ENCODE results near the gene CIZ1. TPM values are rescaled to one million over a fixed set of nuclear protein-coding genes. Genes with fewer than 3 reads are reported as not detected.

The CIZ1 gene
- total and polyA plus RNA-seq, 2 of the 13 experiments (the other 11 are each of a cell fraction or from before 2014, with no cell fraction given): 30.6 to 50.3 TPM

DNA sequence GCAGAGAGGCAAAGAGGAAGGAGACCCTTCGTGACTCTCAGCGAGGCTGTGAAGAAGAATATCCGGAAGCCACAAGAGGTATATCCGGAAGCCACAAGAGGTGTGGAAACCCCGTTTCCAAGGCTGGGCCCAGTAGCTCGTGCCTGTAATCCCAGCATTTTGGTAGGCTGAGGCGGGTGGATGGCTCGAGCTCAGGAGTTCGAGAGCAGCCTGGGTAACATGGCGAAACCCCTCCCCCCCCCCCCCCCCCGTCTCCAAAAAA, 31.9 kb downstream of the CIZ1 start (continued):
- TF ChIP-seq DPF2 (CRISPR knock-in tag; IDR thresholded peaks at IDR 0.05; ENCODE audit: borderline replicate concordance, low read depth): no peak
- no peak for TF ChIP-seq MYPOP (CRISPR knock-in tag; IDR thresholded peaks at IDR 0.05)
- no peak for TF ChIP-seq RBM39 (IDR thresholded peaks at IDR 0.05; ENCODE audit: low read depth, low read length, poor library complexity, severe bottlenecking)
- TF ChIP-seq MAX (IDR thresholded peaks at IDR 0.05): peak; percentile 62
- no peak; the same call in 1 of the 2 replicates for TF ChIP-seq ZNF160 (CRISPR knock-in tag; IDR thresholded peaks at IDR 0.05)
- no peak for TF ChIP-seq ZNF121 (CRISPR knock-in tag; IDR thresholded peaks at IDR 0.05)
- TF ChIP-seq ETV6 (CRISPR knock-in tag; conservative IDR thresholded peaks at IDR 0.05): no peak
- no peak for TF ChIP-seq ZZZ3 (CRISPR knock-in tag; IDR thresholded peaks at IDR 0.05; ENCODE audit: borderline replicate concordance)
- TF ChIP-seq MAZ (IDR thresholded peaks at IDR 0.05; ENCODE audit: borderline replicate concordance, low read depth, low read length): 0 out of 2 replicates have a peak, but pooled peaks have one; percentile 1
- no peak for TF ChIP-seq MAZ (CRISPR knock-in tag; IDR thresholded peaks at IDR 0.05; ENCODE audit: low read depth)
- no peak for TF ChIP-seq SNAPC4 (CRISPR knock-in tag; IDR thresholded peaks at IDR 0.05)
- TF ChIP-seq BRD4 (CRISPR knock-in tag; IDR thresholded peaks at IDR 0.05): no peak
- peak; percentile 76; the same call in 1 of the 2 replicates for TF ChIP-seq ZC3H13 (CRISPR knock-in tag; IDR thresholded peaks at IDR 0.05)
- TF ChIP-seq, protein P1, sequence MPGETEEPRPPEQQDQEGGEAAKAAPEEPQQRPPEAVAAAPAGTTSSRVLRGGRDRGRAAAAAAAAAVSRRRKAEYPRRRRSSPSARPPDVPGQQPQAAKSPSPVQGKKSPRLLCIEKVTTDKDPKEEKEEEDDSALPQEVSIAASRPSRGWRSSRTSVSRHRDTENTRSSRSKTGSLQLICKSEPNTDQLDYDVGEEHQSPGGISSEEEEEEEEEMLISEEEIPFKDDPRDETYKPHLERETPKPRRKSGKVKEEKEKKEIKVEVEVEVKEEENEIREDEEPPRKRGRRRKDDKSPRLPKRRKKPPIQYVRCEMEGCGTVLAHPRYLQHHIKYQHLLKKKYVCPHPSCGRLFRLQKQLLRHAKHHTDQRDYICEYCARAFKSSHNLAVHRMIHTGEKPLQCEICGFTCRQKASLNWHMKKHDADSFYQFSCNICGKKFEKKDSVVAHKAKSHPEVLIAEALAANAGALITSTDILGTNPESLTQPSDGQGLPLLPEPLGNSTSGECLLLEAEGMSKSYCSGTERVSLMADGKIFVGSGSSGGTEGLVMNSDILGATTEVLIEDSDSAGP (CRISPR knock-in tag; IDR thresholded peaks at IDR 0.05; ENCODE audit: borderline replicate concordance): no peak
- no peak for TF ChIP-seq RFX1 (IDR thresholded peaks at IDR 0.05)
- no peak for TF ChIP-seq ZNF660 (CRISPR knock-in tag; IDR thresholded peaks at IDR 0.05; ENCODE audit: borderline replicate concordance, low read depth)
- TF ChIP-seq TBX2 (CRISPR knock-in tag; IDR thresholded peaks at IDR 0.05; ENCODE audit: borderline replicate concordance): peak; percentile 46; the same call in 1 of the 2 replicates
- no peak for TF ChIP-seq NONO (IDR thresholded peaks at IDR 0.05)
- peak; percentile 46; the same call in 1 of the 2 replicates for TF ChIP-seq NONO (CRISPR knock-in tag; conservative IDR thresholded peaks at IDR 0.05)
- TF ChIP-seq ZNF598 (CRISPR knock-in tag; IDR thresholded peaks at IDR 0.05; ENCODE audit: borderline replicate concordance): peak; percentile 43; the same call in 1 of the 2 replicates
- TF ChIP-seq SCMH1 (CRISPR knock-in tag; IDR thresholded peaks at IDR 0.05; ENCODE audit: borderline replicate concordance): no peak
- TF ChIP-seq GATA4 (IDR thresholded peaks at IDR 0.05; ENCODE audit: borderline replicate concordance, low read depth): no peak

Data from HepG2 (cell line).